HepG2 (cell line): ENCODE results near the gene TBX18. TPM values are rescaled to one million over a fixed set of nuclear protein-coding genes. Genes with fewer than 3 reads are reported as not detected.

Experiments
- ATAC-seq: fragments of 200-7000 bp; cut with Tn5 transposase; 3 replicates; pipeline ENCODE4 v1.9.1; 2020; ENCODE audit warnings: mild to moderate bottlenecking, moderate library complexity
- BruUV-seq: library from RNA; stranded (reverse); fragments of 400-500 nt; replicated peaks from 2 replicates; lab custom pipeline; 2021; lab: Mats Ljungman, UMichigan
- CTCF ChIA-PET: fragments of 300-600 bp; formaldehyde crosslinking; extraction: SDS; loops from one replicate; lab custom pipeline; 2021; ENCODE audit warnings: low total read pairs, inconsistent platforms, low intra/inter-chr PET ratio; lab: Yijun Ruan, JAX
- POLR2A ChIA-PET: fragments of 350-600 bp; sonication (Branson Sonifier 250); formaldehyde crosslinking; loops from one replicate; lab custom pipeline; 2020; ENCODE audit warnings: antibody characterized with exemption, inconsistent platforms; lab: Yijun Ruan, JAX
- DNase-seq: peaks from one replicate; pipeline ENCODE4 v3.0.0-alpha.2; 2015; ENCODE audit warnings: low spot score
- FAIRE-seq: peaks from 3 replicates; lab custom pipeline; 2011; peaks lifted over from hg19 to GRCh38; lab: Jason Lieb, UNC
- H2AFZ ChIP-seq: one replicate; pipeline ENCODE4 v1.6.1; 2011; ENCODE audit warnings: low read length, inconsistent platforms
- H3K27ac ChIP-seq: fragments of 300-600 bp; 3 replicates; pipeline ENCODE4 v1.8.0; 2011; ENCODE audit warnings: mixed run types, mild to moderate bottlenecking, mixed read lengths, low read length, inconsistent platforms; ENCODE audit not compliant: insufficient read depth; ENCODE audit errors: extremely low read length
- H3K27me3 ChIP-seq, 2 experiments: fragments of 200-600 bp in 1 of 2; 2 replicates in 1 of 2; 3 replicates in 1 of 2; pipeline versions ENCODE4 v1.6.0 to v1.8.0; 2011; ENCODE audit warnings: low read length in 2 of 2, mild to moderate bottlenecking in 2 of 2, moderate library complexity in 2 of 2, inconsistent platforms in 1 of 2; ENCODE audit not compliant: insufficient read depth in 2 of 2, control insufficient read depth in 1 of 2
- H3K36me3 ChIP-seq, 2 experiments: fragments of 200-600 bp in 1 of 2; replicated peaks in 1 of 2; 2 replicates in 1 of 2; 3 replicates in 1 of 2; pipeline versions ENCODE4 v1.5.1 to v1.8.0; 2011; ENCODE audit warnings: low read length in 2 of 2, inconsistent platforms in 1 of 2; ENCODE audit not compliant: insufficient read depth in 2 of 2, control insufficient read depth in 1 of 2
- H3K4me1 ChIP-seq: 2 replicates; pipeline ENCODE4 v1.5.1; 2012; ENCODE audit warnings: low read length, inconsistent platforms; ENCODE audit not compliant: insufficient read depth
- H3K4me2 ChIP-seq: 2 replicates; pipeline ENCODE4 v1.6.0; 2011; ENCODE audit warnings: low read depth, low read length, inconsistent platforms
- H3K4me3 ChIP-seq, 3 experiments: fragments of 200-600 bp in 1 of 3; sonication (generic), shearing (Covaris generic) in 1 of 3; replicated peaks in 1 of 3; 2 replicates each; pipeline ENCODE4 v1.5.1; 2011 to 2016; ENCODE audit warnings: low read length in 3 of 3, inconsistent platforms in 2 of 3, low read depth in 2 of 3, mild to moderate bottlenecking in 2 of 3, control low read depth in 1 of 3, mixed read lengths in 1 of 3; ENCODE audit not compliant: insufficient read depth in 1 of 3
- H3K79me2 ChIP-seq: one replicate; pipeline ENCODE4 v1.6.1; 2011; ENCODE audit warnings: low read length, inconsistent platforms; ENCODE audit not compliant: insufficient read depth
- H3K9ac ChIP-seq: 2 replicates; pipeline ENCODE4 v1.6.0; 2011; ENCODE audit warnings: mild to moderate bottlenecking, low read depth, low read length, inconsistent platforms; ENCODE audit not compliant: insufficient read depth
- H3K9me3 ChIP-seq: 2 replicates; pipeline ENCODE4 v1.5.1; 2012; ENCODE audit warnings: mild to moderate bottlenecking, low read length
- H4K20me1 ChIP-seq: 2 replicates; pipeline ENCODE4 v1.6.0; 2011; ENCODE audit warnings: inconsistent platforms, mild to moderate bottlenecking, low read length, moderate library complexity; ENCODE audit not compliant: insufficient read depth
- AKAP8 ChIP-seq: sonication (generic); formaldehyde crosslinking; IDR thresholded peaks from 2 replicates; pipeline ENCODE4 v1.5.1; 2020; ENCODE audit warnings: mild to moderate bottlenecking, missing genetic modification reagents
- DMAP1 ChIP-seq: IDR thresholded peaks from 2 replicates; pipeline ENCODE4 v1.6.1; 2016
- ELF4 ChIP-seq: sonication (generic); formaldehyde crosslinking; IDR thresholded peaks from 2 replicates; pipeline ENCODE4 v1.5.0; 2020; ENCODE audit warnings: missing genetic modification reagents, mild to moderate bottlenecking, moderate library complexity, borderline replicate concordance
- MYC ChIP-seq: sonication (generic); formaldehyde crosslinking; IDR thresholded peaks from 2 replicates; pipeline ENCODE4 v1.9.0; 2021; ENCODE audit warnings: missing genetic modification reagents, borderline replicate concordance
- NFIC ChIP-seq: IDR thresholded peaks from 2 replicates; pipeline ENCODE4 v1.6.1; 2012; ENCODE audit warnings: mild to moderate bottlenecking, low read length, inconsistent platforms
- NFYB ChIP-seq: sonication (generic); formaldehyde crosslinking; IDR thresholded peaks from 2 replicates; pipeline ENCODE4 v1.4.0; 2020; ENCODE audit warnings: missing genetic modification reagents
- PATZ1 ChIP-seq: sonication (generic); formaldehyde crosslinking; IDR thresholded peaks from 2 replicates; pipeline ENCODE4 v1.4.0; 2020; ENCODE audit warnings: missing genetic modification reagents
- PREB ChIP-seq: sonication (generic); formaldehyde crosslinking; IDR thresholded peaks from 2 replicates; pipeline ENCODE4 v1.4.0; 2020; ENCODE audit warnings: missing genetic modification reagents
- STAT5B ChIP-seq: sonication (generic); formaldehyde crosslinking; IDR thresholded peaks from 2 replicates; pipeline ENCODE4 v1.4.0; 2020; ENCODE audit warnings: missing genetic modification reagents
- YY1 ChIP-seq: IDR thresholded peaks from 2 replicates; pipeline ENCODE4 v1.6.1; 2011; ENCODE audit warnings: low read length, low read depth, moderate library complexity, mild to moderate bottlenecking; ENCODE audit not compliant: insufficient read depth, insufficient replicate concordance
- ZBTB1 ChIP-seq: sonication (generic); formaldehyde crosslinking; IDR thresholded peaks from 2 replicates; pipeline ENCODE4 v1.4.0; 2020; ENCODE audit warnings: missing genetic modification reagents, borderline replicate concordance
- ZNF12 ChIP-seq: sonication (generic); formaldehyde crosslinking; IDR thresholded peaks from 2 replicates; pipeline ENCODE4 v1.5.0; 2020; ENCODE audit warnings: missing genetic modification reagents
- ZNF30 ChIP-seq: sonication (generic); formaldehyde crosslinking; IDR thresholded peaks from 2 replicates; pipeline ENCODE4 v1.5.0; 2020; ENCODE audit warnings: mild to moderate bottlenecking, missing genetic modification reagents
- ZNF350 ChIP-seq: sonication (generic); formaldehyde crosslinking; IDR thresholded peaks from 2 replicates; pipeline ENCODE4 v1.4.0; 2020; ENCODE audit warnings: mild to moderate bottlenecking, low read depth, missing genetic modification reagents, borderline replicate concordance
- ZNF607 ChIP-seq: sonication (generic); formaldehyde crosslinking; IDR thresholded peaks from 2 replicates; pipeline ENCODE4 v1.5.1; 2020; ENCODE audit warnings: missing genetic modification reagents, mild to moderate bottlenecking, borderline replicate concordance
- ZNF614 ChIP-seq: IDR thresholded peaks from 2 replicates; pipeline ENCODE4 v1.6.1; 2018; ENCODE audit warnings: missing biosample characterization, missing genetic modification reagents, inconsistent platforms, borderline replicate concordance
- ZNF724P ChIP-seq: sonication (generic); formaldehyde crosslinking; IDR thresholded peaks from 2 replicates; pipeline ENCODE4 v1.8.0; 2022; ENCODE audit warnings: missing genetic modification reagents, borderline replicate concordance
- ZNF775 ChIP-seq: sonication (generic); formaldehyde crosslinking; IDR thresholded peaks from 2 replicates; pipeline ENCODE4 v1.4.0; 2020; ENCODE audit warnings: missing genetic modification reagents, mild to moderate bottlenecking, moderate library complexity, borderline replicate concordance
- WGBS: methylation state at CpG from one replicate; pipeline ENCODE4 v1.1.6; 2017; ENCODE audit warnings: low lambda C conversion rate; 5-methylcytosine and 5-hydroxymethylcytosine counted together
- in situ Hi-C: cut with HindIII; loops from 2 replicates; pipeline ENCODE4 v1.10.0; 2017; ENCODE audit warnings: low pct_unique_long_range_greater_than_20kb; ENCODE audit not compliant: extremely low pct_ligation_motif_present
- intact Hi-C: fragments of 100-400 bp; cut with micrococcal nuclease; formaldehyde crosslinking; loops from one replicate; pipeline ENCODE4 v1.10.0; 2022; ENCODE audit not compliant: unreplicated experiment
- polyA plus RNA-seq, 8 experiments: library from polyadenylated mRNA; depleted of rRNA in 3 of 8; stranded (reverse) in 7 of 8; unstranded in 1 of 8; fragments of >200 nt; fragmentation: Illumina TruSeq in 4 of 8; extraction: Trizol in 4 of 8; gene quantifications; 2 replicates each; pipeline versions ENCODE4 v1.2.1 to v1.2.3, GENCODE V29; 2011 to 2016; ENCODE audit warnings: low read depth in 4 of 8, missing spikeins in 1 of 8, mixed read lengths in 1 of 8; ENCODE audit not compliant: insufficient read depth in 1 of 8
- total RNA-seq, 5 experiments: library from RNA; depleted of rRNA; stranded (reverse); fragments of >200 nt; fragmentation: Illumina TruSeq; extraction: Trizol; gene quantifications; 2 replicates each; pipeline ENCODE4 v1.2.3, GENCODE V29; 2016; ENCODE audit warnings: low read depth in 1 of 5
- TF ChIP-seq, protein P1 (sequence below): IDR thresholded peaks from 2 replicates; pipeline ENCODE4 v1.6.1; 2016; ENCODE audit warnings: low read depth, missing genetic modification reagents, missing compliant biosample characterization

The TBX18 gene
- total and polyA plus RNA-seq, 2 of the 13 experiments (the other 11 are each of a cell fraction or from before 2014, with no cell fraction given): not detected

DNA sequence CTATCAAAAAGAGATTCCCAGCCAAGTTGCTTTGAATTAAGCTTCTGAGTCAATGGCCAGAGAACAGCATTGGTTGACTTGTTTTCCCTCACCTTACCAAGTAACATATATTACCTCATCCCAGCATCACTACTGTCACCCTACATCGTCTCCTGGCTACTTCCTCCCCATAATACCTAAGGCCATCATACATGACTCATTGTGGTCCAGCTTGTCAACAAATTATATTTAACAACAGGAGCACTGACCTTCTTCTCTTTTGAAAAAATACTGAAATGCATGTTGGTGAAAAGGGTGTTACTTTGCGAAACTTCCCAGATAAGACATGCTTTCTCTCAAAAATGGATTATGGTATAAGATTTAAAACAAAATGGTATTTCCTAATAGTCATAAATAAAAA, 106.9 kb downstream of the TBX18 start:
- 64% methylated on average over 2 of the region's 2 CpGs for WGBS
- no peak for TF ChIP-seq PATZ1 (CRISPR knock-in tag)
- TF ChIP-seq ZNF30 (CRISPR knock-in tag): no peak
- TF ChIP-seq, protein P1, sequence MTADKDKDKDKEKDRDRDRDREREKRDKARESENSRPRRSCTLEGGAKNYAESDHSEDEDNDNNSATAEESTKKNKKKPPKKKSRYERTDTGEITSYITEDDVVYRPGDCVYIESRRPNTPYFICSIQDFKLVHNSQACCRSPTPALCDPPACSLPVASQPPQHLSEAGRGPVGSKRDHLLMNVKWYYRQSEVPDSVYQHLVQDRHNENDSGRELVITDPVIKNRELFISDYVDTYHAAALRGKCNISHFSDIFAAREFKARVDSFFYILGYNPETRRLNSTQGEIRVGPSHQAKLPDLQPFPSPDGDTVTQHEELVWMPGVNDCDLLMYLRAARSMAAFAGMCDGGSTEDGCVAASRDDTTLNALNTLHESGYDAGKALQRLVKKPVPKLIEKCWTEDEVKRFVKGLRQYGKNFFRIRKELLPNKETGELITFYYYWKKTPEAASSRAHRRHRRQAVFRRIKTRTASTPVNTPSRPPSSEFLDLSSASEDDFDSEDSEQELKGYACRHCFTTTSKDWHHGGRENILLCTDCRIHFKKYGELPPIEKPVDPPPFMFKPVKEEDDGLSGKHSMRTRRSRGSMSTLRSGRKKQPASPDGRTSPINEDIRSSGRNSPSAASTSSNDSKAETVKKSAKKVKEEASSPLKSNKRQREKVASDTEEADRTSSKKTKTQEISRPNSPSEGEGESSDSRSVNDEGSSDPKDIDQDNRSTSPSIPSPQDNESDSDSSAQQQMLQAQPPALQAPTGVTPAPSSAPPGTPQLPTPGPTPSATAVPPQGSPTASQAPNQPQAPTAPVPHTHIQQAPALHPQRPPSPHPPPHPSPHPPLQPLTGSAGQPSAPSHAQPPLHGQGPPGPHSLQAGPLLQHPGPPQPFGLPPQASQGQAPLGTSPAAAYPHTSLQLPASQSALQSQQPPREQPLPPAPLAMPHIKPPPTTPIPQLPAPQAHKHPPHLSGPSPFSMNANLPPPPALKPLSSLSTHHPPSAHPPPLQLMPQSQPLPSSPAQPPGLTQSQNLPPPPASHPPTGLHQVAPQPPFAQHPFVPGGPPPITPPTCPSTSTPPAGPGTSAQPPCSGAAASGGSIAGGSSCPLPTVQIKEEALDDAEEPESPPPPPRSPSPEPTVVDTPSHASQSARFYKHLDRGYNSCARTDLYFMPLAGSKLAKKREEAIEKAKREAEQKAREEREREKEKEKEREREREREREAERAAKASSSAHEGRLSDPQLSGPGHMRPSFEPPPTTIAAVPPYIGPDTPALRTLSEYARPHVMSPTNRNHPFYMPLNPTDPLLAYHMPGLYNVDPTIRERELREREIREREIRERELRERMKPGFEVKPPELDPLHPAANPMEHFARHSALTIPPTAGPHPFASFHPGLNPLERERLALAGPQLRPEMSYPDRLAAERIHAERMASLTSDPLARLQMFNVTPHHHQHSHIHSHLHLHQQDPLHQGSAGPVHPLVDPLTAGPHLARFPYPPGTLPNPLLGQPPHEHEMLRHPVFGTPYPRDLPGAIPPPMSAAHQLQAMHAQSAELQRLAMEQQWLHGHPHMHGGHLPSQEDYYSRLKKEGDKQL (CRISPR knock-in tag): no peak
- no peak for TF ChIP-seq ZNF724P
- no peak for TF ChIP-seq ZNF12
- no peak for TF ChIP-seq ZNF607
- TF ChIP-seq ELF4 (CRISPR knock-in tag): no peak
- no peak for TF ChIP-seq ZNF775 (CRISPR knock-in tag)
- TF ChIP-seq ZBTB1 (CRISPR knock-in tag): no peak
- TF ChIP-seq DMAP1 (CRISPR knock-in tag): no peak
- TF ChIP-seq NFIC: no peak
- TF ChIP-seq ZNF350 (CRISPR knock-in tag): no peak
- TF ChIP-seq AKAP8 (CRISPR knock-in tag): no peak
- no peak for TF ChIP-seq MYC (CRISPR knock-in tag)
- no peak for TF ChIP-seq PREB (CRISPR knock-in tag)
- TF ChIP-seq STAT5B (CRISPR knock-in tag): no peak
- TF ChIP-seq YY1: no peak
- no peak for TF ChIP-seq NFYB (CRISPR knock-in tag)
- no peak for TF ChIP-seq ZNF614
- no peak for DNase-seq
- in situ Hi-C loops: no loop called here
- H3K79me2 ChIP-seq: no peaks in the 10 kb centered on the region
- no peaks in the 10 kb centered on the region for H3K9me3 ChIP-seq
- ChIA-PET POLR2A (no interaction called here), CTCF (no interaction called here)
- no TSS peak for BruUV-seq
- H2AFZ ChIP-seq: no peak overlapping the region
- H3K4me3 ChIP-seq: no peak overlapping the region
- no peak for ATAC-seq
- no peaks in the 10 kb centered on the region for H4K20me1 ChIP-seq
- H3K36me3 ChIP-seq: no peaks in the 10 kb centered on the region
- intact Hi-C loops: no loop called here
- no peak overlapping the region for H3K27ac ChIP-seq
- no peak overlapping the region for H3K4me2 ChIP-seq
- H3K4me1 ChIP-seq: no peaks in the 10 kb centered on the region
- H3K27me3 ChIP-seq: no peaks in the 10 kb centered on the region
- no peak for FAIRE-seq
- no peak overlapping the region for H3K9ac ChIP-seq
